Measurements from ENCODE around the gene ABCF2.

The ABCF2 gene

DNA sequence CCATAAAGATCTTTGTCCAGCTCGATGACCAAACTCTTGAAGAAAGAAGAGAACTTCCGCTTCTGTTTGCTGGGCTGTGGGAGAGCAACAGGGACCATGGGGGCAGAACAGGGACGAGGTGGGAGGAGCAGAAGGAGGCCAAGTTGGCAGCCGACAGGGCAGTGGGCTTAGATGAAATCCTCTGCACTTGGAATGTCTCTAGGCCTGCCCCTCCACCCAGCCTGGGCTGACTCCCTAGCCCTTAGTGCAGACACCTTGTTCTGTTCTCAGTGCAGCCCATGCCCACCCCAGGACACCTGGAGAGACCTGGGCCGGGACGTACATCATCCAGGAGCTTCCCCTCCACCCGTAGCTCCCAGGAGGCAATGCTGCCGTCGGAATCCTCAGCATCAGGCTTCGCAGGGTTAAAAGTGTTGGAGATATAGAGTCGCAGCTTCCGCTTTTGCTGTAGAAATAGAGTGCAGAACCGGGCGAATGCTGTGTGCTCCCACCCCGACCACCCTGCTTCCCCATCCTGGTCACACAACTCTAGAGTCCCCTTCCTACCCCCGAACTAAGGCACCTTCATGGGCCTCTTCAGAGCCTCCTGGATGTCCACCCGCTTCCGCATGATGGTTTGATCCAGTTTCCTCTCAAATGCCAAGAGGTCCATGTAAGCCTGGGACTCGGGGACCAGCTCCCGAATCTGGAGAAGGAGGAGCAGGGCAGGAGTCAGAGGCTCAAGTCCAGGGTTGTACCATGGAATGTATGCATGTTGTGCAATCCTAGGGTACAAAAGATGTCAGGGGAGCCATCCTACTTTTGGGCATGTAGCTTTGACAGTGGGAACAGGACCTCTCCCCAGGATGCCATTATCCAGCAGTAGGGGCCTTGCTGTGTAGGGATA, 15.4 kb upstream of the ABCF2 start:
- DNase-seq (ENCODE audit: low read depth in 1 of 2, low spot score in 1 of 2) = no peak

- no peak for DNase-seq (ENCODE audit: low read depth in 1 of 2, low spot score in 1 of 2)
Measured at GRCh38 chr7:151241755-151242096, 14.7 kb upstream of the ABCF2 start.

- no peak for DNase-seq (ENCODE audit: low read depth in 1 of 2, low spot score in 1 of 2)
Measured at GRCh38 chr7:151240942-151241754, 14.1 kb upstream of the ABCF2 start.

GRCh38 chr7:151240536-151240935, 13.5 kb upstream of the ABCF2 start:
- DNase-seq (ENCODE audit: low read depth in 1 of 2, low spot score in 1 of 2) = no peak

DNA sequence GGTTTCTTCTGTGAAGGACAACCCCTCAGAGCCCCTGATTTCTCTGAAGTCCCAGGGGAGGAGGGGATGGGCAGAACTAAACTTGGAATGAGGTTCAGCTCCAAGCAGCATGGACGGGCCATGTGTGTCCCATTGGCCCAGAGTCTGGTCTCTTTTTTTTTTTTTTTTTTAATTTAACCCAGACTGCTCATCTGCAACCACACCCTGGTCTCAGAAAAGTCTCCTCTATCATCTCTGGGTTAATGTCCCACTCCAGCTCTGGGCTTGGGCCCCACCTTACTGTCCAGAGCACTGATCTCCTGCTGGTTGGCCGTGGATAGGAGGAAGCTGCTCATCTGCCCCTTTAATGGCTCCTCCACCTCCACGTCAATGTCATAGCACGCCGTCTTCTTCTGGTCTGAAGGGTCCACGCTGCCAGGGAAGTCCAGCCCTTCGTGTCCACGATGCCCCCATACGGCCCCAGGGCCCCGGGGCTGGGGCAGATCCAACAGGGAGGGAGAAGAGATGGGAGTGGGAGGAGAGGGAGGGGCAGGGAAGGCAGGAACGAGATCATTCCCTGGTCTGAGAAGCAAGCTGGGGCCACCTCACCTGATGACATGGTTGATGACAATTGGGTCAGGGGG, 12.9 kb upstream of the ABCF2 start:
- no peak for DNase-seq (ENCODE audit: low read depth in 1 of 2, low spot score in 1 of 2)

GRCh38 chr7:151238924-151239836, 12.2 kb upstream of the ABCF2 start:
- no peak for DNase-seq (ENCODE audit: low read depth in 1 of 2, low spot score in 1 of 2)

DNA sequence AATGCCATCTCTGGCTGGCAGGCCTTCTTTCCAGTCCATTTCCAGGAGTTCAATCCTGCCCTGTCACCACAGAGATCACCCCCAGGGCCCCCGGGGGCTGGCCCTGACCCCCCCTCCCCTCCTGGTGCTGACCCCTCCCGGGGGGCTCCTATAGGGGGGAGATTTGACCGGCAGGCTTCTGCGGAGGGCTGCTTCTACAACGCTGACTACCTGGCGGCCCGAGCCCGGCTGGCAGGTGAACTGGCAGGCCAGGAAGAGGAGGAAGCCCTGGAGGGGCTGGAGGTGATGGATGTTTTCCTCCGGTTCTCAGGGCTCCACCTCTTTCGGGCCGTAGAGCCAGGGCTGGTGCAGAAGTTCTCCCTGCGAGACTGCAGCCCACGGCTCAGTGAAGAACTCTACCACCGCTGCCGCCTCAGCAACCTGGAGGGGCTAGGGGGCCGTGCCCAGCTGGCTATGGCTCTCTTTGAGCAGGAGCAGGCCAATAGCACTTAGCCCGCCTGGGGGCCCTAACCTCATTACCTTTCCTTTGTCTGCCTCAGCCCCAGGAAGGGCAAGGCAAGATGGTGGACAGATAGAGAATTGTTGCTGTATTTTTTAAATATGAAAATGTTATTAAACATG, 11.3 kb upstream of the ABCF2 start:
- no peak for DNase-seq (ENCODE audit: low read depth in 1 of 2, low spot score in 1 of 2)

- no peak for DNase-seq (ENCODE audit: low read depth in 1 of 2, low spot score in 1 of 2)
Measured at GRCh38 chr7:151237244-151238189, 10.5 kb upstream of the ABCF2 start.

GRCh38 chr7:151236406-151236805, 9.4 kb upstream of the ABCF2 start:
- DNase-seq (ENCODE audit: low read depth in 1 of 2, low spot score in 1 of 2) = no peak

DNA sequence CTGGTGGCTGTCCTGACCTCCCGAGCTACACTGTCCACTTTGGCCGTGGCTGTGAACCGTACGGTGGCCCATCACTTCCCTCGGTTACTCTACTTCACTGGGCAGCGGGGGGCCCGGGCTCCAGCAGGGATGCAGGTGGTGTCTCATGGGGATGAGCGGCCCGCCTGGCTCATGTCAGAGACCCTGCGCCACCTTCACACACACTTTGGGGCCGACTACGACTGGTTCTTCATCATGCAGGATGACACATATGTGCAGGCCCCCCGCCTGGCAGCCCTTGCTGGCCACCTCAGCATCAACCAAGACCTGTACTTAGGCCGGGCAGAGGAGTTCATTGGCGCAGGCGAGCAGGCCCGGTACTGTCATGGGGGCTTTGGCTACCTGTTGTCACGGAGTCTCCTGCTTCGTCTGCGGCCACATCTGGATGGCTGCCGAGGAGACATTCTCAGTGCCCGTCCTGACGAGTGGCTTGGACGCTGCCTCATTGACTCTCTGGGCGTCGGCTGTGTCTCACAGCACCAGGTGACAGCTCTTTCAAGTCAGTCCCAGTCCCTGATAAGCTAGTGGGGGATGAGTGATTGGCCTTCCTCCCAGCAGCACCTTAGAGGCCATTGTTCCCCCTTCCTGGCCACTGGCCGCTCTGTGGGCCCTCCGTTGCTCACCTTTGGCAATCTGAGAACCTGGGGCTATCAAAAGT, 8.2 kb upstream of the ABCF2 start:
- no peak for DNase-seq (ENCODE audit: low read depth in 1 of 2, low spot score in 1 of 2)

- no peak for DNase-seq (ENCODE audit: low read depth in 1 of 2, low spot score in 1 of 2)
Measured at GRCh38 chr7:151233804-151234203, 6.8 kb upstream of the ABCF2 start.

DNA sequence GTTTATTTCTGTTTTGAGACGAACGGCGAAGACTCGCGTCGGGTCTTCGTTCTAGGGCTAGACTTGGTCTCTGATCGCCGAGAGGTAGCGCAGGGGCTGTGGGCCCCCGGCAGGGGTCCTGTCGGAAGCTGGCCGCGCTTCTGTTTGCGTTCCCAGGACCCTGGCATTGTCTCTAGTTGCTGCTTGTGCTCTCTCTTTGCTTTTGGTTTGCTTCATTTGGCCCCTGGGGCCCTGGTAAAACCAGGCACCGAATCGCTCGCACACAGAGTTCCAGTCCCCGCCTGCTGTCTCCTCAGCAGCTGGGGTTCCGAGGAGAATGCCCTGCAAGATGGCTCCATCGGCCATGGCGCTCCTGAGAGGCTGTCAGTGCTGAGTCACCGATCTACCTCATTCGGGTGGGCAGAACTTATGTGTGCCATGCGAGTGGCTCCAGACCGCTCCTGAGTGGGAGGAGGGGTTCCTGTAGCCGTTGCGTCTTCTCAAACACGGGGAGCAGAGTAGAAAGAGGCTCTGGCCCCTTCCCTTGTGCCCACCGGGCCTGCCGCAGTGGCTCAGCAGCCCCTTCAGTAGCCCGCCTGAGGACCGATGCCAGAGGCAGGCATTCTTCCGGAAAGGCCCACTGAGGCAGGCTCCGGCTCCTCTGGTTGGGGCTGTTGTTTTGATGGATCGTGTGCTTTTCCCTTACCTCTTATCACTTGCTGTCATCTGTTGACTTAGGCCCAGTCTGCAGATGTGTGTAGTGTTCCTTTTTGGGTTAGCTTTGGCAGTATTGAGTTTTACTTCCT, 6.1 kb upstream of the ABCF2 start:
- peak; percentile 31 to 58 for DNase-seq (ENCODE audit: low read depth in 1 of 2, low spot score in 1 of 2)

DNA sequence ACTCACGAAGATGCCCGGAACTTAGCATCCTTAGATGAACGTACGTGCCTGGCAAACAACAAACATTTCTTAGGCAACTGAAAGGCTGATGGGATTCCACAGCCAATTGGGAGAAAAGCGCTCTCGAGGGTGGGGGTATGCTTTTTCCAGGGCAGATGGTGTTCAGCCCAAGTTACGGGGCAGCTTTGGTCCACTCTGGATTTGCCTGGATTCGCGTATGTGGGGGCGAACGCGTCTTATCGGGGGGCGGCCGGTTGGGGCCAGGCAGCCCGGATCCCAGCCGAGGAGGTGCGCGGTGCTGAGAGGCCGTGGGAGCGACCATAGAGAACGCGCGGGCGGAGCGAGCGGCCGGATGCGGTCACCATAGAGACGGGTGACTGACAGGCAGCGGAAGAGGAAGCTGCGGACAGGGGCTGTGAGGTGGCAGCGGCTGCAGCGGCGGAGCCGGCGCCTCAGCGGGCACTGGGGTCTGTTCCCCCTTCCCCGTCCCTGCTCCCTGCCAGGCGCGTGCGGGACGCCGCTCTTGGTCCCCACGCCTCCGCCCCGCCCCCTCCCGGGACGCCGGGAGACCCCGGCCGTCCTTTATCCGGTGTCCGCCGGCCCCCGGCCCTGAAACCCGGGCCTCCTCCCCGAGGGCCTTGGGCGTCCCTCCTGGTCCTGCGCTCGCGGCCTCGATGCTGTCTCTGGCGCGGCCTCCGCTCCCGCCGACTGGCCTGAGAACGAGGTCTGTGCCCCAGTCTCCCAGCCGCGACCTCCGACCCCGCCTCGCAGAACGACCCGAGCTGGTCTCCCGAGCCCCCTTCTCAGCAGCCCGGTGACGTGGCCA, 5.3 kb upstream of the ABCF2 start, which contains the start of gene CHPF2:
TSS of gene CHPF2 (plus strand) at position 393 of the 826 bp plus-strand sequence. CDS start 1,529 bp downstream, outside the sequence.
- DNase-seq (ENCODE audit: low read depth in 1 of 2, low spot score in 1 of 2) = peak; percentile 84

- no peak for DNase-seq (ENCODE audit: low read depth in 1 of 2, low spot score in 1 of 2)
Measured at GRCh38 chr7:151231080-151231479, 4.1 kb upstream of the ABCF2 start.

GRCh38 chr7:151229249-151229648, 2.2 kb upstream of the ABCF2 start:
- DNase-seq (ENCODE audit: low read depth in 1 of 2, low spot score in 1 of 2) = no peak

- no peak for DNase-seq (ENCODE audit: low read depth in 1 of 2, low spot score in 1 of 2)
Measured at GRCh38 chr7:151228024-151228866, 1.2 kb upstream of the ABCF2 start.
